Panc1 (cell line): ENCODE results near the gene SMIM29. TPM values are rescaled to one million over a fixed set of nuclear protein-coding genes. Genes with fewer than 3 reads are reported as not detected.

Source experiments
- ATAC-seq: fragments of 200-7000 bp; cut with Tn5 transposase; 2 replicates; pipeline ENCODE4 v1.9.1; 2020; ENCODE audit warnings: mild to moderate bottlenecking, moderate library complexity
- BruUV-seq: library from RNA; stranded (reverse); fragments of 400-500 nt; replicated peaks from 2 replicates; lab custom pipeline; 2021; lab: Mats Ljungman, UMichigan
- CTCF ChIA-PET: fragments of 300-600 bp; sonication (Branson Sonifier 250); formaldehyde crosslinking; loops from one replicate; lab custom pipeline; 2022; ENCODE audit warnings: antibody characterized with exemption; lab: Charles Lee
- POLR2A ChIA-PET: fragments of 300-600 bp; sonication (Branson Sonifier 250); formaldehyde crosslinking; loops from one replicate; lab custom pipeline; 2022; ENCODE audit warnings: antibody characterized with exemption; lab: Charles Lee
- DNase-seq: peaks from one replicate; pipeline ENCODE4 v3.0.0-alpha.2; 2010; ENCODE audit warnings: low read depth, low spot score
- H3K27ac ChIP-seq: 2 replicates; pipeline ENCODE4 v1.5.1; 2011; ENCODE audit warnings: mild to moderate bottlenecking, low read length, inconsistent platforms
- H3K27me3 ChIP-seq: fragments of 200-500 bp; sonication (Bioruptor generic); 2 replicates; pipeline ENCODE4 v1.6.0; 2014; ENCODE audit warnings: low read length, inconsistent platforms; ENCODE audit not compliant: control insufficient read depth, insufficient read depth
- H3K36me3 ChIP-seq: fragments of 200-500 bp; sonication (Bioruptor generic); 2 replicates; pipeline ENCODE4 v1.5.1; 2014; ENCODE audit warnings: inconsistent platforms, mild to moderate bottlenecking, low read length, moderate library complexity; ENCODE audit not compliant: control insufficient read depth, insufficient read depth
- H3K4me1 ChIP-seq: 2 replicates; pipeline ENCODE4 v1.5.1; 2011; ENCODE audit warnings: inconsistent platforms, mild to moderate bottlenecking, low read length, moderate library complexity; ENCODE audit not compliant: control insufficient read depth, insufficient read depth
- H3K4me3 ChIP-seq, 2 experiments: 2 replicates each; pipeline ENCODE4 v1.5.1; 2011 to 2012; ENCODE audit warnings: low read depth in 2 of 2, low read length in 2 of 2, mild to moderate bottlenecking in 2 of 2, inconsistent platforms in 1 of 2, moderate library complexity in 1 of 2
- H3K9me3 ChIP-seq: fragments of 200-500 bp; sonication (Bioruptor generic); 2 replicates; pipeline ENCODE4 v1.5.1; 2014; ENCODE audit warnings: low read depth, mild to moderate bottlenecking, inconsistent platforms, low read length, moderate library complexity; ENCODE audit not compliant: control insufficient read depth, insufficient read depth
- POLR2AphosphoS5 ChIP-seq: IDR thresholded peaks from 2 replicates; pipeline ENCODE4 v1.6.1; 2012; ENCODE audit warnings: mild to moderate bottlenecking, low read depth, low read length, moderate library complexity
- SIN3A ChIP-seq: IDR thresholded peaks from 2 replicates; pipeline ENCODE4 v1.6.1; 2012; ENCODE audit warnings: low read depth, mild to moderate bottlenecking, low read length, moderate library complexity, borderline replicate concordance; ENCODE audit not compliant: insufficient read depth
- TCF7L2 ChIP-seq: IDR thresholded peaks from 2 replicates; pipeline ENCODE4 v1.6.1; 2011; ENCODE audit warnings: mild to moderate bottlenecking, low read depth, low read length, inconsistent platforms
- in situ Hi-C: cut with HindIII; loops from 2 replicates; pipeline ENCODE4 v1.10.0; 2016; ENCODE audit warnings: low sequenced_read_pairs, low pct_unique_long_range_greater_than_20kb
- intact Hi-C: fragments of 100-400 bp; cut with micrococcal nuclease; formaldehyde crosslinking; loops from one replicate; pipeline ENCODE4 v1.10.0; 2022; ENCODE audit not compliant: unreplicated experiment
- total RNA-seq: library from RNA; stranded (reverse); gene quantifications from one replicate; pipeline ENCODE4 v1.2.1, GENCODE V29; 2021; ENCODE audit not compliant: unreplicated experiment
- TF ChIP-seq, protein P1 (sequence below): fragments of 450-650 bp; IDR thresholded peaks from 2 replicates; pipeline ENCODE4 v1.5.1; 2017; ENCODE audit warnings: mild to moderate bottlenecking
- TF ChIP-seq, protein P2 (sequence below), 2 experiments: IDR thresholded peaks; 2 replicates each; pipeline ENCODE4 v1.6.1; 2011 to 2012; ENCODE audit warnings: low read depth in 2 of 2, control low read depth in 1 of 2, low read length in 1 of 2, mild to moderate bottlenecking in 1 of 2, moderate library complexity in 1 of 2; ENCODE audit not compliant: insufficient read depth in 1 of 2

Gene SMIM29
- total RNA-seq, 1 experiment from 2014 or later = 35.6 TPM

DNA sequence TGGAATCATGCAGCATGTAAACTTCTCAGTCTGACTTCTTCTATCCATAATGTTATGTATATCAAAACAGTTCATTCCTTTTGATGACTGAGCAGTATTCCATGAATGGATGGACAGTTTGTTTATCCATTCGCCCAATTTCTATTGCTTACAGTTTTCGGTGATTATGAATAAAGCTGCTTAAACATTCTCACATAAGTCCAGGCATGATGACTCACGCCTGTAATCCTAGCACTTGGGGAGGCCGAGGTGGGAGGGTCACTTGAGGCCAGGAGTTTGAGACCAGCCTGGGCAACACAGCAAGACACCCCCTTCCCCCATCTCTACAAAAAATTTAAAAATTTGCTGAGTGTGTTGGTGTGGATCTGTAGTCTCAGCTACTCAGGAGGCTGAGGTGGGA, 35.0 kb downstream of the SMIM29 start:
- TF ChIP-seq POLR2AphosphoS5 = no peak
- TF ChIP-seq, protein P1, sequence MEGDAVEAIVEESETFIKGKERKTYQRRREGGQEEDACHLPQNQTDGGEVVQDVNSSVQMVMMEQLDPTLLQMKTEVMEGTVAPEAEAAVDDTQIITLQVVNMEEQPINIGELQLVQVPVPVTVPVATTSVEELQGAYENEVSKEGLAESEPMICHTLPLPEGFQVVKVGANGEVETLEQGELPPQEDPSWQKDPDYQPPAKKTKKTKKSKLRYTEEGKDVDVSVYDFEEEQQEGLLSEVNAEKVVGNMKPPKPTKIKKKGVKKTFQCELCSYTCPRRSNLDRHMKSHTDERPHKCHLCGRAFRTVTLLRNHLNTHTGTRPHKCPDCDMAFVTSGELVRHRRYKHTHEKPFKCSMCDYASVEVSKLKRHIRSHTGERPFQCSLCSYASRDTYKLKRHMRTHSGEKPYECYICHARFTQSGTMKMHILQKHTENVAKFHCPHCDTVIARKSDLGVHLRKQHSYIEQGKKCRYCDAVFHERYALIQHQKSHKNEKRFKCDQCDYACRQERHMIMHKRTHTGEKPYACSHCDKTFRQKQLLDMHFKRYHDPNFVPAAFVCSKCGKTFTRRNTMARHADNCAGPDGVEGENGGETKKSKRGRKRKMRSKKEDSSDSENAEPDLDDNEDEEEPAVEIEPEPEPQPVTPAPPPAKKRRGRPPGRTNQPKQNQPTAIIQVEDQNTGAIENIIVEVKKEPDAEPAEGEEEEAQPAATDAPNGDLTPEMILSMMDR = no peak
- TF ChIP-seq TCF7L2 = no peak
- TF ChIP-seq, protein P2, sequence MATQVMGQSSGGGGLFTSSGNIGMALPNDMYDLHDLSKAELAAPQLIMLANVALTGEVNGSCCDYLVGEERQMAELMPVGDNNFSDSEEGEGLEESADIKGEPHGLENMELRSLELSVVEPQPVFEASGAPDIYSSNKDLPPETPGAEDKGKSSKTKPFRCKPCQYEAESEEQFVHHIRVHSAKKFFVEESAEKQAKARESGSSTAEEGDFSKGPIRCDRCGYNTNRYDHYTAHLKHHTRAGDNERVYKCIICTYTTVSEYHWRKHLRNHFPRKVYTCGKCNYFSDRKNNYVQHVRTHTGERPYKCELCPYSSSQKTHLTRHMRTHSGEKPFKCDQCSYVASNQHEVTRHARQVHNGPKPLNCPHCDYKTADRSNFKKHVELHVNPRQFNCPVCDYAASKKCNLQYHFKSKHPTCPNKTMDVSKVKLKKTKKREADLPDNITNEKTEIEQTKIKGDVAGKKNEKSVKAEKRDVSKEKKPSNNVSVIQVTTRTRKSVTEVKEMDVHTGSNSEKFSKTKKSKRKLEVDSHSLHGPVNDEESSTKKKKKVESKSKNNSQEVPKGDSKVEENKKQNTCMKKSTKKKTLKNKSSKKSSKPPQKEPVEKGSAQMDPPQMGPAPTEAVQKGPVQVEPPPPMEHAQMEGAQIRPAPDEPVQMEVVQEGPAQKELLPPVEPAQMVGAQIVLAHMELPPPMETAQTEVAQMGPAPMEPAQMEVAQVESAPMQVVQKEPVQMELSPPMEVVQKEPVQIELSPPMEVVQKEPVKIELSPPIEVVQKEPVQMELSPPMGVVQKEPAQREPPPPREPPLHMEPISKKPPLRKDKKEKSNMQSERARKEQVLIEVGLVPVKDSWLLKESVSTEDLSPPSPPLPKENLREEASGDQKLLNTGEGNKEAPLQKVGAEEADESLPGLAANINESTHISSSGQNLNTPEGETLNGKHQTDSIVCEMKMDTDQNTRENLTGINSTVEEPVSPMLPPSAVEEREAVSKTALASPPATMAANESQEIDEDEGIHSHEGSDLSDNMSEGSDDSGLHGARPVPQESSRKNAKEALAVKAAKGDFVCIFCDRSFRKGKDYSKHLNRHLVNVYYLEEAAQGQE (IDR thresholded peaks at IDR 0.05; ENCODE audit: insufficient read depth in 1 of 2, low read depth in 2 of 2, low read length in 1 of 2) = no peak
- no peak for TF ChIP-seq SIN3A
- Histone ChIP-seq H3K27me3 (no peaks in the 10 kb centered on the region), H3K27ac (no peak overlapping the region), H3K9me3 (no peaks in the 10 kb centered on the region), H3K4me3 (no peak overlapping the region), H3K36me3 (no peaks in the 10 kb centered on the region), H3K4me1 (no peaks in the 10 kb centered on the region)
- no peak for ATAC-seq
- POLR2A ChIA-PET = no interaction called here
- no peak for DNase-seq
- no TSS peak for BruUV-seq
- CTCF ChIA-PET = interaction anchor here (0.6 to 0.7 kb wide), 2 partner anchors 11 to 30 kb away, joined by 3 to 9 read pairs; no protein-coding TSS in a partner anchor
- intact Hi-C loops (no loop called here), in situ Hi-C loops (no loop called here)

DNA sequence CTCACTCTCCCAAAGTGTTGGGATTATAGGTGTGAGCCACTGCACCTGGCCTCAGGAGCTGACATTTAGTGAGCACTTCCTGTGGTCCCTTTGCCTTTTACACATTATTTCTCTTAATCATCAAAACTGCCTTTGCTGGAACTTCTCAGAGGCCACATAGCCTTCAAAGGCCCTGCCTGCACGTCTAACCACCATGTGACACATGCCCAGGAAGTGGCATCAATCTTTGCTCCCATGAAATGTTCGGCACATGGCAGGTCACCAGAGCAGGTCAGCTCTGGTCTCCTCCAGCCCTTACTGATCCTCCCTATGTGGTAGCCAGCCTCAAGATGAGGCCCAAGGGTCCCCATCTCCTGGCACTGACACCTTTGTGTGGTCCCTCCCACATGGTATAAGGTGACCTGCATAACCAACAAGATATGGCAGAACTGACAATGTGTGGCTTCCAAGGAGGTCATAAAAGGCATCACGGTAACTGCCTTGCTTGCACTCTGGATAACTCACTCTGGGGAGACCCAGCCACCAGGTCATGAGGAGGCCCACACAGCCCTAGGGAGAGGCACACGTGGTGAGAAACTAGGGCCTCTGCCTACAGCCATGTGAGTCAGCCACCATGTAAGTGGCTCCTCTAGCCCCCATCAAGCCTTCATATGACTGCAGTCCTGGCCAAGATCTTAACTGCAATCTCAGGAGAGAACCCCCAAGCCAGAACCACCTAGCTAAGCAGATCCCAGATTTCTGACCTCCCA, 40.9 kb downstream of the SMIM29 start:
- no peaks in the 10 kb centered on the region for H3K27me3 ChIP-seq
- POLR2A ChIA-PET = interaction anchor here (0.8 kb wide), 1 partner anchor 16 kb away, joined by 3 read pairs; no protein-coding TSS in a partner anchor

More for the DNA sequence above, 40.9 kb downstream of the SMIM29 start:
- intact Hi-C loops = no loop called here
- Histone ChIP-seq H3K4me3 (no peak overlapping the region), H3K36me3 (no peaks in the 10 kb centered on the region), H3K4me1 (no peaks in the 10 kb centered on the region), H3K27ac (no peak overlapping the region), H3K9me3 (no peaks in the 10 kb centered on the region)
- no peak for ATAC-seq
- CTCF ChIA-PET = interaction anchor here (0.6 kb wide), 1 partner anchor 9 kb away, joined by 4 read pairs; no protein-coding TSS in a partner anchor
- no peak for TF ChIP-seq SIN3A
- TF ChIP-seq, protein P1 = no peak
- TF ChIP-seq, protein P2 (IDR thresholded peaks at IDR 0.05; ENCODE audit: insufficient read depth in 1 of 2, low read depth in 2 of 2, low read length in 1 of 2) = no peak
- BruUV-seq = no TSS peak
- in situ Hi-C loops = no loop called here
- no peak for DNase-seq
